Subcutaneous abdominal adipose tissue (tissue), 5 donors: ENCODE data around the gene ZSWIM3.

ENCODE experiments used
- H3K27ac ChIP-seq: one replicate; pipeline ENCODE4 v1.7.0; 2013; ENCODE audit warnings: low read depth, mild to moderate bottlenecking, inconsistent platforms, low read length, moderate library complexity
- H3K27me3 ChIP-seq, 5 donors: one replicate each; pipeline ENCODE4 v1.7.0; 2013; ENCODE audit warnings: low read length in 5 of 5, inconsistent platforms in 1 of 5; ENCODE audit not compliant: control insufficient read depth in 5 of 5, insufficient read depth in 4 of 5
- H3K36me3 ChIP-seq, 5 donors: one replicate each; pipeline ENCODE4 v1.7.0; 2013; ENCODE audit warnings: low read length in 5 of 5; ENCODE audit not compliant: control insufficient read depth in 5 of 5, insufficient read depth in 5 of 5
- H3K4me1 ChIP-seq, 5 donors: one replicate each; pipeline ENCODE4 v1.7.0; 2013; ENCODE audit warnings: low read length in 5 of 5, mild to moderate bottlenecking in 3 of 5, moderate library complexity in 1 of 5; ENCODE audit not compliant: control insufficient read depth in 5 of 5, insufficient read depth in 5 of 5
- H3K4me3 ChIP-seq, 5 donors: one replicate each; pipeline ENCODE4 v1.7.0; 2013; ENCODE audit warnings: low read length in 5 of 5, low read depth in 1 of 5
- H3K9ac ChIP-seq, 5 donors: one replicate each; pipeline ENCODE4 v1.7.0; 2013; ENCODE audit warnings: low read length in 5 of 5, mild to moderate bottlenecking in 4 of 5, moderate library complexity in 3 of 5
- H3K9me3 ChIP-seq, 5 donors: one replicate each; pipeline ENCODE4 v1.7.0; 2013; ENCODE audit warnings: low read length in 5 of 5; ENCODE audit not compliant: control insufficient read depth in 5 of 5
- donor health status: healthy.
- donor health status: healthy.
- donor health status: healthy.
- donor health status: healthy.
- donor health status: healthy.

ZSWIM3 gene

GRCh38 chr20:45918182-45918737, 60.8 kb downstream of the ZSWIM3 start:
- H3K36me3 ChIP-seq, result no peaks in the 10 kb centered on the region
- no peak overlapping the region for H3K4me3 ChIP-seq
- H3K27ac ChIP-seq, result peak overlapping the region; percentile 66
- H3K4me1 ChIP-seq, result peaks cover 5 to 55% (median 45%) of the 10 kb centered on the region in 5 donors
- peak overlapping the region in 2 of 5 donors; percentile 16 to 62 for H3K9ac ChIP-seq
- no peaks in the 10 kb centered on the region for H3K27me3 ChIP-seq
- no peaks in the 10 kb centered on the region for H3K9me3 ChIP-seq

GRCh38 chr20:45918779-45919537, 61.5 kb downstream of the ZSWIM3 start:
- Histone ChIP-seq H3K27me3 (no peaks in the 10 kb centered on the region), H3K36me3 (no peaks in the 10 kb centered on the region), H3K4me3 (peak overlapping the region in 1 of 5 donors; percentile 12), H3K9ac (peak overlapping the region in 1 of 5 donors; percentile 62), H3K4me1 (peaks cover 5 to 58% (median 49%) of the 10 kb centered on the region in 5 donors), H3K27ac (peak overlapping the region; percentile 74), H3K9me3 (no peaks in the 10 kb centered on the region)

- H3K9me3 ChIP-seq, result no peaks in the 10 kb centered on the region
- H3K9ac ChIP-seq, result peak overlapping the region; percentile 38 to 60 (median 56)
- no peaks in the 10 kb centered on the region for H3K36me3 ChIP-seq
- H3K27ac ChIP-seq, result peak overlapping the region; percentile 74
- H3K4me1 ChIP-seq, result peaks cover 7 to 59% (median 57%) of the 10 kb centered on the region in 5 donors
- H3K4me3 ChIP-seq, result peak overlapping the region in 4 of 5 donors; percentile 2 to 25 (median 17)
- H3K27me3 ChIP-seq, result no peaks in the 10 kb centered on the region
Measured at GRCh38 chr20:45919542-45920399, 62.4 kb downstream of the ZSWIM3 start.

- Histone ChIP-seq H3K9me3 (no peaks in the 10 kb centered on the region), H3K9ac (peak overlapping the region in 4 of 5 donors; percentile 53 to 60 (median 58)), H3K27ac (peak overlapping the region; percentile 74), H3K27me3 (no peaks in the 10 kb centered on the region), H3K4me1 (peaks cover 7 to 67% (median 56%) of the 10 kb centered on the region in 5 donors), H3K4me3 (peak overlapping the region in 1 of 5 donors; percentile 22), H3K36me3 (no peaks in the 10 kb centered on the region)
Measured at GRCh38 chr20:45920462-45921336, 63.3 kb downstream of the ZSWIM3 start.

- Histone ChIP-seq H3K4me3 (no peak overlapping the region), H3K27ac (no peak overlapping the region), H3K36me3 (no peaks in the 10 kb centered on the region), H3K9me3 (no peaks in the 10 kb centered on the region), H3K27me3 (no peaks in the 10 kb centered on the region), H3K9ac (no peak overlapping the region), H3K4me1 (peaks cover 7 to 69% (median 56%) of the 10 kb centered on the region in 5 donors)
Measured at GRCh38 chr20:45921337-45922189, 64.1 kb downstream of the ZSWIM3 start.

GRCh38 chr20:45924391-45925261, 67.2 kb downstream of the ZSWIM3 start:
- Histone ChIP-seq H3K9ac (peak overlapping the region in 2 of 5 donors; percentile 35 to 38), H3K9me3 (no peaks in the 10 kb centered on the region), H3K4me1 (peaks cover 4 to 42% (median 35%) of the 10 kb centered on the region in 5 donors), H3K36me3 (no peaks in the 10 kb centered on the region), H3K27ac (peak overlapping the region; percentile 65), H3K4me3 (peak overlapping the region in 4 of 5 donors; percentile 8 to 50 (median 34)), H3K27me3 (no peaks in the 10 kb centered on the region)

- no peak overlapping the region for H3K4me3 ChIP-seq
- no peak overlapping the region for H3K9ac ChIP-seq
- H3K9me3 ChIP-seq, result no peaks in the 10 kb centered on the region
- no peaks in the 10 kb centered on the region for H3K36me3 ChIP-seq
- peaks cover 2 to 29% (median 21%) of the 10 kb centered on the region in 5 donors for H3K4me1 ChIP-seq
- H3K27me3 ChIP-seq, result no peaks in the 10 kb centered on the region
- no peak overlapping the region for H3K27ac ChIP-seq
Measured at GRCh38 chr20:45925821-45926506, 68.5 kb downstream of the ZSWIM3 start.

GRCh38 chr20:45926731-45927070, 69.3 kb downstream of the ZSWIM3 start:
- H3K27me3 ChIP-seq, result no peaks in the 10 kb centered on the region
- H3K9ac ChIP-seq, result no peak overlapping the region
- H3K27ac ChIP-seq, result no peak overlapping the region
- H3K4me3 ChIP-seq, result no peak overlapping the region
- no peaks in the 10 kb centered on the region for H3K9me3 ChIP-seq
- no peaks in the 10 kb centered on the region for H3K36me3 ChIP-seq
- peaks cover 2 to 28% (median 21%) of the 10 kb centered on the region in 5 donors for H3K4me1 ChIP-seq
